A549 (cell line): ENCODE measurements around the gene PDCD1. TPM values are rescaled to one million over a fixed set of nuclear protein-coding genes. Genes with fewer than 3 reads are reported as not detected.

ENCODE experiments used
- ATAC-seq, 2 experiments: fragments of 200-7000 bp in 1 of 2; fragments of >200 bp in 1 of 2; cut with Nextera tagmentation in 1 of 2; cut with Tn5 transposase in 1 of 2; 3 replicates each; pipeline versions ENCODE4 v1.8.0 to v1.9.1; 2018 to 2020; ENCODE audit warnings: mild to moderate bottlenecking in 1 of 2, moderate library complexity in 1 of 2
- CTCF ChIA-PET: fragments of 300-600 bp; sonication (Branson Sonifier 250); formaldehyde crosslinking; extraction: SDS; loops from one replicate; lab custom pipeline; 2021; ENCODE audit warnings: antibody characterized with exemption, inconsistent platforms; lab: Yijun Ruan, JAX
- POLR2A ChIA-PET: fragments of 350-600 bp; formaldehyde crosslinking; extraction: SDS; loops from one replicate; lab custom pipeline; 2021; ENCODE audit warnings: antibody characterized with exemption, inconsistent platforms; lab: Yijun Ruan, JAX
- DNase-seq, 2 experiments: peaks; one replicate each; pipeline versions ENCODE4 v3.0.0 to v3.0.0-alpha.2; 2011 to 2016; ENCODE audit warnings: low read depth in 1 of 2, low spot score in 1 of 2
- FAIRE-seq: peaks from 2 replicates; lab custom pipeline; 2011; peaks lifted over from hg19 to GRCh38; lab: Jason Lieb, UNC
- H3K27ac ChIP-seq, 2 experiments: fragments of >200 bp; sonication (Bioruptor Twin); formaldehyde crosslinking; 3 replicates each; pipeline ENCODE4 v1.5.1; 2016 to 2017
- H3K4me1 ChIP-seq: fragments of >200 bp; sonication (Bioruptor Twin); formaldehyde crosslinking; 3 replicates; pipeline ENCODE4 v1.6.1; 2016
- H3K4me2 ChIP-seq: fragments of >200 bp; sonication (Bioruptor Twin); formaldehyde crosslinking; 3 replicates; pipeline ENCODE4 v1.6.1; 2016
- H3K4me3 ChIP-seq: fragments of >200 bp; sonication (Bioruptor Twin); formaldehyde crosslinking; 3 replicates; pipeline ENCODE4 v1.5.1; 2016
- H3K9me3 ChIP-seq: fragments of >200 bp; sonication (Bioruptor Twin); formaldehyde crosslinking; 3 replicates; pipeline ENCODE4 v1.6.1; 2016
- CBX2 ChIP-seq: fragments of 200-600 bp; sonication (generic); IDR thresholded peaks from 2 replicates; pipeline ENCODE4 v1.6.1; 2016; ENCODE audit warnings: low read depth, mild to moderate bottlenecking, borderline replicate concordance
- CBX8 ChIP-seq: fragments of 200-600 bp; sonication (generic); IDR thresholded peaks from 2 replicates; pipeline ENCODE4 v1.6.1; 2016
- CEBPB ChIP-seq, 2 experiments: fragments of >200 bp in 1 of 2; sonication (Bioruptor Twin) in 1 of 2; formaldehyde crosslinking in 1 of 2; IDR thresholded peaks; 2 replicates each; pipeline ENCODE4 v1.6.1; 2012 to 2016
- CTCF ChIP-seq: fragments of >200 bp; sonication (Bioruptor Twin); formaldehyde crosslinking; IDR thresholded peaks from 3 replicates; pipeline ENCODE4 v1.5.1; 2016
- EHF ChIP-seq: fragments of 250-450 bp; sonication (Bioruptor Pico); IDR thresholded peaks from 2 replicates; pipeline ENCODE4 v1.5.0; 2020; ENCODE audit warnings: mild to moderate bottlenecking
- EP300 ChIP-seq, 2 experiments: fragments of >200 bp; sonication (Bioruptor Twin); formaldehyde crosslinking; IDR thresholded peaks; 2 replicates in 1 of 2; 3 replicates in 1 of 2; pipeline ENCODE4 v1.6.1; 2016 to 2017
- ESRRA ChIP-seq: fragments of 150-350 bp; IDR thresholded peaks from 2 replicates; pipeline ENCODE4 v1.6.1; 2014; ENCODE audit warnings: mild to moderate bottlenecking, low read length, borderline replicate concordance
- FOSB ChIP-seq: fragments of 250-450 bp; sonication (Bioruptor Pico); IDR thresholded peaks from 2 replicates; pipeline ENCODE4 v1.5.0; 2020; ENCODE audit warnings: mild to moderate bottlenecking, moderate library complexity
- FOXS1 ChIP-seq: fragments of 250-450 bp; sonication (Bioruptor Pico); IDR thresholded peaks from 2 replicates; pipeline ENCODE4 v1.5.0; 2020; ENCODE audit warnings: mild to moderate bottlenecking, moderate library complexity
- HDAC2 ChIP-seq: fragments of 200-600 bp; sonication (generic); IDR thresholded peaks from 2 replicates; pipeline ENCODE4 v1.6.1; 2016
- HEYL ChIP-seq: fragments of 250-450 bp; sonication (Bioruptor Pico); IDR thresholded peaks from 2 replicates; pipeline ENCODE4 v1.8.0; 2021; ENCODE audit warnings: mild to moderate bottlenecking, moderate library complexity
- MAFK ChIP-seq: fragments of 450-650 bp; IDR thresholded peaks from 2 replicates; pipeline ENCODE4 v1.6.1; 2014; ENCODE audit not compliant: partially characterized antibody
- MAZ ChIP-seq: fragments of 150-350 bp; IDR thresholded peaks from 2 replicates; pipeline ENCODE4 v1.6.1; 2014; ENCODE audit warnings: antibody characterized with exemption, low read depth, low read length, borderline replicate concordance
- NFE2L2 ChIP-seq: fragments of 150-350 bp; conservative IDR thresholded peaks from 2 replicates; pipeline ENCODE4 v1.6.1; 2014; ENCODE audit warnings: low read length
- NR3C1 ChIP-seq: fragments of >200 bp; sonication (Bioruptor Twin); formaldehyde crosslinking; IDR thresholded peaks from 3 replicates; pipeline ENCODE4 v1.6.1; 2017
- PHF8 ChIP-seq: fragments of 200-600 bp; sonication (generic); IDR thresholded peaks from 2 replicates; pipeline ENCODE4 v1.6.1; 2016; ENCODE audit warnings: low read depth, mild to moderate bottlenecking, antibody characterized with exemption, moderate library complexity, borderline replicate concordance
- RARB ChIP-seq: fragments of 250-450 bp; sonication (Bioruptor Pico); IDR thresholded peaks from 2 replicates; pipeline ENCODE4 v1.8.0; 2021; ENCODE audit warnings: mild to moderate bottlenecking, moderate library complexity
- RFX5 ChIP-seq: fragments of 450-650 bp; IDR thresholded peaks from 2 replicates; pipeline ENCODE4 v1.7.1; 2014; ENCODE audit warnings: antibody characterized with exemption, mild to moderate bottlenecking, moderate library complexity
- SREBF2 ChIP-seq: fragments of 450-650 bp; IDR thresholded peaks from 2 replicates; pipeline ENCODE4 v1.6.1; 2014; ENCODE audit warnings: mild to moderate bottlenecking, moderate library complexity
- TFCP2L1 ChIP-seq: fragments of 250-450 bp; sonication (Bioruptor Pico); IDR thresholded peaks from 2 replicates; pipeline ENCODE4 v1.5.0; 2021; ENCODE audit warnings: mild to moderate bottlenecking
- TP53 ChIP-seq: fragments of 250-450 bp; sonication (Bioruptor Pico); IDR thresholded peaks from 2 replicates; pipeline ENCODE4 v1.5.0; 2021; ENCODE audit warnings: mild to moderate bottlenecking, moderate library complexity
- USF2 ChIP-seq: fragments of 450-650 bp; IDR thresholded peaks from 2 replicates; pipeline ENCODE4 v1.6.1; 2014; ENCODE audit warnings: antibody characterized with exemption
- ZNF302 ChIP-seq: fragments of 250-450 bp; sonication (Bioruptor Pico); IDR thresholded peaks from 2 replicates; pipeline ENCODE4 v1.9.0; 2021; ENCODE audit warnings: inconsistent platforms, mild to moderate bottlenecking, moderate library complexity
- ZSCAN20 ChIP-seq: fragments of 250-450 bp; sonication (Bioruptor Pico); IDR thresholded peaks from 2 replicates; pipeline ENCODE4 v1.8.0; 2022; ENCODE audit warnings: mild to moderate bottlenecking, moderate library complexity
- WGBS: methylation state at CpG from one replicate; pipeline ENCODE4 v1.1.6; 2017; ENCODE audit errors: missing lambda C conversion rate; 5-methylcytosine and 5-hydroxymethylcytosine counted together
- polyA plus RNA-seq, 4 experiments: library from polyadenylated mRNA; depleted of rRNA in 3 of 4; stranded (reverse); fragments of >200 nt; fragmentation: RNase III in 1 of 4; extraction: RNeasy Plus Mini Kit Qiagen cat#74134 plus additional on column Dnase treatment in 1 of 4; gene quantifications; 2 replicates in 3 of 4; 3 replicates in 1 of 4; pipeline ENCODE4 v1.2.3, GENCODE V29; 2011 to 2017
- TF ChIP-seq, protein P1 (sequence below): fragments of 200-600 bp; sonication (generic); IDR thresholded peaks from 2 replicates; pipeline ENCODE4 v1.6.1; 2016; ENCODE audit warnings: antibody characterized with exemption, mild to moderate bottlenecking, moderate library complexity
- TF ChIP-seq, protein P2 (sequence below): fragments of 150-350 bp; IDR thresholded peaks from 2 replicates; pipeline ENCODE4 v1.6.1; 2014; ENCODE audit warnings: low read depth, mild to moderate bottlenecking, low read length

PDCD1 gene
- polyA plus RNA-seq, 2 of the 4 experiments (the other 2 are of a cell fraction), result not detected

DNA sequence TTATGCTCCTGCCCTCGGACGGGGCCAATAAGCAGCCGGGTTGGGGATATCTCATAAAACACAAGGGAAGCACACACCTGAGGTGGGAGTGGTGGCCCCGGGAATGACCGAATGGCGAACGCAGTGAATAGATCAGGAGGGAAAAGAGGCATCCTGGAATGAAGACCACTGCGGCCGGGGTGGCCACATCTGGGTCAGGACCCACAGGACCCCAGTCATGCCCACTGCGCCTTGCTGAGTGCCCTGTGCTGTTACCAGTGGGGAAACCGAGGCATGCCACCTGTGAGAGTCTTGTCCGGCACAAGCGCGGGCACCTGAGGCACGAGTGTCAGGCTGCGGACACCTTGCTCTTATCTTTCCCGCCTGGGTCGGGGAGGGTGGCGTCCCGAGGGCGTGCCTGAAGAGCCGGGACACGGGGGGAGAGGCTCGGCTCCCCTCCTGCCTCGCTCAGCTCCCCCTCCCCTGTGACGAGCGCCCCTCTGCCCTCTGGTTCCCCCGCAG is 1.6 kb downstream of the PDCD1 start:
- DNase-seq (no peak), ATAC-seq (no peak), FAIRE-seq (no peak)
- ChIA-PET CTCF (no interaction called here), POLR2A (no interaction called here)
- TF ChIP-seq EHF (CRISPR knock-in tag) (no peak), CTCF (no peak), ESRRA (no peak), TFCP2L1 (CRISPR knock-in tag) (no peak), MAFK (no peak), ZNF302 (no peak), FOXS1 (no peak), RARB (CRISPR knock-in tag) (no peak), TP53 (CRISPR knock-in tag) (no peak)
- Histone ChIP-seq H3K4me1 (no peaks in the 10 kb centered on the region), H3K27ac (no peak overlapping the region), H3K4me3 (no peak overlapping the region), H3K4me2 (no peak overlapping the region), H3K9me3 (no peaks in the 10 kb centered on the region)
- WGBS, result 70% methylated on average over 28 of the region's 28 CpGs

GRCh38 chr2:241855888-241856422 is 2.7 kb downstream of the PDCD1 start:
- Histone ChIP-seq H3K4me2 (no peak overlapping the region), H3K4me1 (no peaks in the 10 kb centered on the region), H3K9me3 (no peaks in the 10 kb centered on the region), H3K27ac (no peak overlapping the region), H3K4me3 (no peak overlapping the region)
- ATAC-seq (no peak), FAIRE-seq (no peak), DNase-seq (no peak)
- POLR2A ChIA-PET, result no interaction called here
- WGBS, result 72% methylated on average over 11 of the region's 20 CpGs
- TF ChIP-seq HDAC2 (no peak), PHF8 (no peak), MAZ (no peak), NFE2L2 (no peak), EP300 (IDR thresholded peaks at IDR 0.05) (no peak), SREBF2 (no peak), RFX5 (no peak), TP53 (CRISPR knock-in tag) (no peak), MAFK (no peak), CEBPB (IDR thresholded peaks at IDR 0.05) (no peak), NR3C1 (no peak), ZSCAN20 (CRISPR knock-in tag) (no peak), USF2 (no peak), CBX2 (no peak), FOSB (CRISPR knock-in tag) (no peak), HEYL (no peak), CBX8 (no peak)
- TF ChIP-seq, protein P1, sequence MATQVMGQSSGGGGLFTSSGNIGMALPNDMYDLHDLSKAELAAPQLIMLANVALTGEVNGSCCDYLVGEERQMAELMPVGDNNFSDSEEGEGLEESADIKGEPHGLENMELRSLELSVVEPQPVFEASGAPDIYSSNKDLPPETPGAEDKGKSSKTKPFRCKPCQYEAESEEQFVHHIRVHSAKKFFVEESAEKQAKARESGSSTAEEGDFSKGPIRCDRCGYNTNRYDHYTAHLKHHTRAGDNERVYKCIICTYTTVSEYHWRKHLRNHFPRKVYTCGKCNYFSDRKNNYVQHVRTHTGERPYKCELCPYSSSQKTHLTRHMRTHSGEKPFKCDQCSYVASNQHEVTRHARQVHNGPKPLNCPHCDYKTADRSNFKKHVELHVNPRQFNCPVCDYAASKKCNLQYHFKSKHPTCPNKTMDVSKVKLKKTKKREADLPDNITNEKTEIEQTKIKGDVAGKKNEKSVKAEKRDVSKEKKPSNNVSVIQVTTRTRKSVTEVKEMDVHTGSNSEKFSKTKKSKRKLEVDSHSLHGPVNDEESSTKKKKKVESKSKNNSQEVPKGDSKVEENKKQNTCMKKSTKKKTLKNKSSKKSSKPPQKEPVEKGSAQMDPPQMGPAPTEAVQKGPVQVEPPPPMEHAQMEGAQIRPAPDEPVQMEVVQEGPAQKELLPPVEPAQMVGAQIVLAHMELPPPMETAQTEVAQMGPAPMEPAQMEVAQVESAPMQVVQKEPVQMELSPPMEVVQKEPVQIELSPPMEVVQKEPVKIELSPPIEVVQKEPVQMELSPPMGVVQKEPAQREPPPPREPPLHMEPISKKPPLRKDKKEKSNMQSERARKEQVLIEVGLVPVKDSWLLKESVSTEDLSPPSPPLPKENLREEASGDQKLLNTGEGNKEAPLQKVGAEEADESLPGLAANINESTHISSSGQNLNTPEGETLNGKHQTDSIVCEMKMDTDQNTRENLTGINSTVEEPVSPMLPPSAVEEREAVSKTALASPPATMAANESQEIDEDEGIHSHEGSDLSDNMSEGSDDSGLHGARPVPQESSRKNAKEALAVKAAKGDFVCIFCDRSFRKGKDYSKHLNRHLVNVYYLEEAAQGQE, result no peak
- TF ChIP-seq, protein P2, sequence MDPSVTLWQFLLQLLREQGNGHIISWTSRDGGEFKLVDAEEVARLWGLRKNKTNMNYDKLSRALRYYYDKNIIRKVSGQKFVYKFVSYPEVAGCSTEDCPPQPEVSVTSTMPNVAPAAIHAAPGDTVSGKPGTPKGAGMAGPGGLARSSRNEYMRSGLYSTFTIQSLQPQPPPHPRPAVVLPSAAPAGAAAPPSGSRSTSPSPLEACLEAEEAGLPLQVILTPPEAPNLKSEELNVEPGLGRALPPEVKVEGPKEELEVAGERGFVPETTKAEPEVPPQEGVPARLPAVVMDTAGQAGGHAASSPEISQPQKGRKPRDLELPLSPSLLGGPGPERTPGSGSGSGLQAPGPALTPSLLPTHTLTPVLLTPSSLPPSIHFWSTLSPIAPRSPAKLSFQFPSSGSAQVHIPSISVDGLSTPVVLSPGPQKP, result no peak
- CTCF ChIA-PET, result no interaction called here
